ENCODE results near the gene GID4.

Gene GID4

GRCh38 chr17:18041776-18042175 lies 2.6 kb downstream of the GID4 start:
- in situ Hi-C loops (cut with HindIII; ENCODE audit: low sequenced_read_pairs) = no loop called here

DNA sequence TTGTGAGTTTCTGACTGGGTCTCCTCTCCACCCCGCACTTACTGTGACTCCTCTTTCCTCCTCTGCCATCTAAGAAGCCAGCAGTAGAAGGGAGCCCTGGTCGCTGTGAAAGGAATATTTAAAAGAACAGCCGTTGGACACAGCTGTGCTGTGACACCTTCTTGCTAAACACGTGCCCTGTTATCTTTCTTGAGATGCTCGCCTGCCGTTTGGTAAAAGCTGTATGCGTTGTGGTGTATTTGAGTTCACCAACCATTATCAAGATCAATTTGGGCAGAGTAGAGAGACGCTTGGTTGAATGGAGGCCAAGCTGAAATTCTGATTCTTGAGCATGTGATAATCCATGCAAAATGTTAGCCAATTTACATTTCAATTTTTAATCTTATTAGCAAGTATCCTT lies 3.8 kb downstream of the GID4 start:
- in situ Hi-C loops (cut with HindIII; ENCODE audit: low sequenced_read_pairs) = no loop called here

- in situ Hi-C loops (cut with HindIII; ENCODE audit: low sequenced_read_pairs) = no loop called here
These were observed 4.3 kb downstream of the GID4 start for GRCh38 chr17:18043491-18043890.

- in situ Hi-C loops (cut with HindIII; ENCODE audit: low sequenced_read_pairs) = no loop called here
These were observed 5.4 kb downstream of the GID4 start for GRCh38 chr17:18044609-18045008.

DNA sequence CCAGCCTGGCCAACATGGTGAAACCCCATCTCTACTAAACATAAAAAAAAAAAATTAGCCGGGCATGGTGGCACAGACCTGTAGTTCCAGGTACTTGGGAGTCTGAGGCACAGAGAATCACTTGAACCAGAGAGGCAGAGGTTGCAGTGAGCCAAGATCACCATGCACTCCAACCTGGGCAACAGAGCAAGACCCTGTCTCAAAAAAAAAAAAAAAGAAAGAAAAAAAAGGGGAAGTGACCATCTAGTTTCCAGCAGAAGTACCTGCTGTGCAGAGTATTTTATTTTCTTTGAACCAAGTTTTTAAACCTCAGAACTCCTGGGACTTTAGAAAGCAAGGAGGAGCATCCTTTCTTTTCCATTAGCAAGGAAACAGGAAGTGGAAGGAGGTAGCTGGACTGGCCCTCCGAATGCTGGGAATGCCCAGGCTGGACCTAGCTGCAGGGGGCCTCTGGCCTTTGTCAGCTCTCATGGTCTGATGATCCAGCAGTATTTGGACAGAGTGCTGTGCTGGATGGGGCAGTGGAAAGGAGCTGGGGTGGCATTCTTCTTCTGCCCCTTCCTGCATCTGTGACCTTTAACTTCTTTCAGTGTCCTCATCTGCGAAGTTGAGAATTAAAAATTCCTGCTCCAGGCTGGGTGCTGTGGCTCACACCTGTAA lies 6.6 kb downstream of the GID4 start:
- in situ Hi-C loops (cut with HindIII; ENCODE audit: low sequenced_read_pairs) = no loop called here

DNA sequence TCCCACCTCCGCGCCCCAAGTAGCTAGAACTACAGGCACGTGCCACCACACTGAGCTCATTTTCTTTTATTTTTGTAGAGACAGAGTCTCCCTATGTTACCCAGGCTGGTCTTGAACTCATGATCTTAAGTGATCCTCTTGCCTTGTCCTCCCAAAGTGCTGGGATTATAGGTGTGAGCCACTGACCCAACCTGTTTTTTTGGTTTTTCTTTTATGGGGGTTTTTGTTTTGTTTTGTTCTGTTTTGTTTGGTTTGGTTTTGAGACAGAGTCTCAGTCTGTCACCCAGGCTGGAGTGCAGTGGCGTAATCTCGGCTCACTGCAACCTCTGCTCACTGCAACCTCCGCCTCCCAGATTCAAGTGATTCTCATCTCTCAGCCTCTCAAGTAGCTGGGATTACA lies 16.4 kb downstream of the GID4 start:
- in situ Hi-C loops (cut with HindIII; ENCODE audit: low sequenced_read_pairs) = no loop called here

- in situ Hi-C loops (cut with HindIII; ENCODE audit: low sequenced_read_pairs) = no loop called here
These were observed 17.0 kb downstream of the GID4 start for GRCh38 chr17:18056214-18056613.

GRCh38 chr17:18059283-18059682 lies 20.1 kb downstream of the GID4 start:
- in situ Hi-C loops (cut with HindIII; ENCODE audit: low sequenced_read_pairs) = no loop called here

- in situ Hi-C loops (cut with HindIII; ENCODE audit: low sequenced_read_pairs) = no loop called here
These were observed 24.8 kb downstream of the GID4 start for GRCh38 chr17:18064053-18064452.

DNA sequence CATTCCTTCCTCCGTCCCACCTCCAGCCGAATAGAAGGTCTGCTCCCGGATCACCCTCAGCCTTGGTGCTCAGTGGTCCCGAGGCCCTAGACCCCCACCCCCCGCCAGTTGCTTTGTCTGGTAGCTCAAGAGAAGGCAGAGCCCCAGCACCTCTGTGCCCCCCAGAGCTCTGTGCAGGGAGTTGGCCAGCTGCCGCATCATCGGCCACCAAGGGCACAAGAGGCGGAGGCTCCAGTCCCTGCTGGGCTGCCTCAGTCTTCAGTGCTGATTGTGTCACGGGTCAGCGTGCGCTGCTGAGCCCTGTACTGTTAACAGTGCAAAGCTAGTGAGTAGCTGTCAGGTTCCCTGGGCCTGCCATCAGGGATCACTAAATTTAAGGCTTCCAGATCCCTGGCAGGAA lies 26.3 kb downstream of the GID4 start:
- in situ Hi-C loops (cut with HindIII; ENCODE audit: low sequenced_read_pairs) = loop anchor here (5.0 kb wide), 1 partner anchor 33 kb away; no protein-coding TSS in a partner anchor

DNA sequence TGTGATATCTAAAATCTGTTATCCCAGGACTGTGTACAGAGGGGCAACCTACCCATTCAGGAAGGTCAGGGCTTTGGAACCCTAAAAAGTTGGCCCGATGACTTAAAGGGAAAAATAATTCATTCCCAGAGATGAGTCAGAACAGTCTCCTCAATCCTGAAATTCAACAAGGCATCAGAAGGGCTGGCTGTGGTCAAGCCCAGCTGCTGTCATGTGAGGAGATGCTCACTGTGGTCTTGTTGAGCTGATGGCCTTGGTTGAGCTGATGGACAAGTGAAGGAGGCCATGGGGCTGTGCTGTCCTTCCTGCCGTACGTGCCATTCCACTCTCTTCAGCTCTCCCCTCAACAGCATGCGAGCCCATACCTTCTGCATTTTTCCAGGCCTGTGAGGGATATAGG lies 27.7 kb downstream of the GID4 start:
- in situ Hi-C loops (cut with HindIII; ENCODE audit: low sequenced_read_pairs) = loop anchor here (5.0 kb wide), 1 partner anchor 35 kb away; no protein-coding TSS in a partner anchor

GRCh38 chr17:18069101-18069500 lies 29.9 kb downstream of the GID4 start:
- in situ Hi-C loops (cut with HindIII; ENCODE audit: low sequenced_read_pairs) = loop anchor here (5.0 kb wide), 1 partner anchor 37 kb away; no protein-coding TSS in a partner anchor

DNA sequence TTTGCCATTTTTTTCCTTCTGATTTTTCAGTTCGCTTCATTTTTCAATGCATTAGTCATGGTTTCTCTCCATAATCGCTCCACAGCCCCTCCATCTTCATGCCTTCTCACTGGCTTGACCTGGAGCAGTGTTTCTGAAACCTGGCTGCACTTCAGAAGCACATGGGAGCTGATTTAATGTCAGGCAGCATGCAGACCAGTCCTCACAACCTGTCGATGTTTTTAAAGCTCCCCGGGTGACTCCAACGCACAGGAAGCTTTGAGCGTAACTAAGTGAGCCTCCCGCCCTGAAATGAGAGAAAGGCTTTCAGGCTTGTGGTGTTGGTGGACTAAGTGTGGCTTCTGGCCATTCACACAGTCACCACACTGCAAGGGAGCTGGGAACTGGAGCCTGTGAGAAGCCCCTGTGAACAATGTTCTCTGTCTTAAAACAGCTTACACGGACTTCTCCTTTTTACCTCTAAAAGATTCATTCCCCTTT lies 31.7 kb downstream of the GID4 start:
- in situ Hi-C loops (cut with HindIII; ENCODE audit: low sequenced_read_pairs) = no loop called here

- in situ Hi-C loops (cut with HindIII; ENCODE audit: low sequenced_read_pairs) = no loop called here
These were observed 32.5 kb downstream of the GID4 start for GRCh38 chr17:18071751-18072150.

DNA sequence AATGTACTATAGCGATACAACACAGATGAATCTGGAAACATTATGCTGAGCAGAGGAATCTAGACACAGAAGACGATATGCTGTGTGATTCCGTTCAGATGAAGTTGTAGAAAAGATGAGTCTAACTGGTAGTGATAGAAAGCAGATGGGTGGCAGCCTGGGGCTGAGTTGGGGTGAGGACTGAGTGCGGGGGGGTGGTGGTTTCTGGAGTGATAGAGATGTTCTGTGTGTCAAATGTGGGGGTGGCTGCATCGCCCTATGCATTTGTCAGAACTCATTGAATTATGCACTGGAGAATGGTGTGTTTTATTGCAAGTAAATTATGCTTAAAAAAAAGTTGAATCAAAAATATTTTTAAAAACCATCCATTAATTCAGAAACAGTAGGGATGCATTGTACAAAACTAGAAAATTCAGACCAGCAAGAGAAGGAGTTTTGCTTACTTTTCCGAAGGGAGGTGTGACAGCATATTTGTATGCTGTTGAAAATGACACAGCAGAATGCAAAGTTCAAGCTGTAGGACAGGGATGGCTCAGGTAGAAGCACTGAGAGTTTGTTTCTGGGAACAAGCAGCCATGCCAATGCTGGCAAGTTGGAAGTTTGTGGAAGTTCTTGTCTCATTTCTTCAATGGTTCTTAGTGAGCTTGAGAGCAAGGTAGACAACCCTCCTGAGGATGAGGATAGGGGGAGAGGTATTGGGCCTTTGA lies 35.5 kb downstream of the GID4 start:
- in situ Hi-C loops (cut with HindIII; ENCODE audit: low sequenced_read_pairs) = no loop called here

DNA sequence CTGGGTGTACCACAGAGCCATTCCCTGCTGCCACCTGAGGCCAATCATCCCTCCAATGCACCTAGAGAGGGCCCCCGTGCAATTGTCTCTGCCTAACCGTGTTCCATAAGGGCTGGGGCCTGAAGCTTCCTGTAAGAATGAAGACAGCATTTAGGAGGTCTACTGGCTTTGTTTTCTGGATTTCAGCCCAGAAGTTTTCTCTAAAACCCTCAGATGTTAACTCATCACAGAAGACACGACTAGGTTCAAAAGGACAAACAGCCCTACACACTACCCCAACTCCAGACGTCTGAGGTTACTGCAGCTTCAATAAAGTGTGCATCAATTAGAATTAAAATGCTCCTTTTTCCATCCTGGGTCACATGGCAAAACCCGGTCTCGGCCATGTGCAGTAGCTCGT lies 37.7 kb downstream of the GID4 start:
- in situ Hi-C loops (cut with HindIII; ENCODE audit: low sequenced_read_pairs) = no loop called here

DNA sequence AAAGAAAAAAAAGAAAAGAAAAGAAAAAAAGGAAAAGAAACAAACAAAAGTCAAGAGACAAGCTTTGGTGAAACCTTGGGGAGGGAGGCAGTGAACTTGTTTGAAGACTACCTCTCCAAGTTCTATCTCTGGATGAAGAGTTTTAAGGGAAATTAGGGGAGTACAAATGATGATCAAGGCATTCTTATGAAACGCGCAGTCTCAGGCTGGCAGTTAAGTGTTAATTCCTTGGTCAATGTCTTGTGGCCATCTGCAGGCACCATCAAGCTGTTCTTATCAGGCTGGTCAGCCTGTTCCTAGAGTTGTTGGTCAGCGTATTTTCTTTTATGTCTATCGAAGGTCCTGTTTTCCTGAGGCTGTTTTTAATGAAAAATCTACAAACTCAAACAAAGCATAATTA lies 40.3 kb downstream of the GID4 start:
- in situ Hi-C loops (cut with HindIII; ENCODE audit: low sequenced_read_pairs) = no loop called here

DNA sequence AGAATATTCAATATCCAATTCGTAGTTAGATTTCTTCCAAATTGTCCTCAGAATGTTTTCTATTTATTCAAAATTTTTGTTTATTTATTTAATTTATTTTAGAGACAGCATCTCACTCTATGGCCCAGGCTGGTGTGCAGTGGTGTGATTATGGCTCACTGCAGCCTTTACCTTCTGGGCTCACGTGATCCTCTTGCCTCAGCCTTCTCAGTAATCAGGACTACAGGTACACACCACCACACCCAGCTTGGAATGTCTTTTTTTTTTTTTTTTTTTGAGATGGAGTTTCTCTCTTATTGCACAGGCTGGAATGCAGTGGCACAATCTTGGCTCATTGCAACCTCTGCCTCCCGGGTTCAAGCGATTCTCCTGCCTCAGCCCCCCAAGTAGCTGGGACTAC lies 45.0 kb downstream of the GID4 start:
- in situ Hi-C loops (cut with HindIII; ENCODE audit: low sequenced_read_pairs) = no loop called here

- in situ Hi-C loops (cut with HindIII; ENCODE audit: low sequenced_read_pairs) = no loop called here
These were observed 48.6 kb downstream of the GID4 start, which contains the start of gene DRG2 for GRCh38 chr17:18087610-18088491. TSS of gene DRG2 (plus strand) at chr17:18087948. CDS start at chr17:18088024, 76 bp downstream.

DNA sequence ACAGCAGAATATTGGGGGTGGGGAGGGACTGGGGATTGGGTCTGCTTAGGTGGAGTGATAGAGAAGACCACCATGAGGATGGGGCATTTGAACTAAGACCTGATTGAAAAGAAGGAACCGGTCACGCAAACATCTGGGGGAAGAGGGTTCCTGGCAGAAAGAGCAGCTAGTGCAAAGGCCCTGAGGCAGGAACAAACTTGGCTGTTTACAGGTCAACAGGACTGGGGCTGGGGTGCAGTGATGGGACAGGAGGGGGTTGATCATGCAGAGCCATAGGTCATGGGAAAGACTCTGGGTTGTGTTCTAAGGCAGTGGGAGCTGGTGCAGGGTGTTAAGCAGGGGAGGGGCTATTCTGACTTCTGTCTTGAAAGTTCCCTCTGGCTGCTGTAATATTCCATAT lies 50.4 kb downstream of the GID4 start:
- in situ Hi-C loops (cut with HindIII; ENCODE audit: low sequenced_read_pairs) = no loop called here
